Non-pigmented ciliary epithelial cell (primary cell): ENCODE data around the gene ANGPTL2.

Experiments used
- DNase-seq: peaks from one replicate; pipeline ENCODE4 v3.0.0-alpha.2; 2010; ENCODE audit warnings: low read depth

ANGPTL2 gene

GRCh38 chr9:127049581-127049980 is 72.9 kb downstream of the ANGPTL2 start:
- DNase-seq: no peak

- DNase-seq: peak; percentile 59
Observed at GRCh38 chr9:127049044-127049443, 73.4 kb downstream of the ANGPTL2 start.

DNA sequence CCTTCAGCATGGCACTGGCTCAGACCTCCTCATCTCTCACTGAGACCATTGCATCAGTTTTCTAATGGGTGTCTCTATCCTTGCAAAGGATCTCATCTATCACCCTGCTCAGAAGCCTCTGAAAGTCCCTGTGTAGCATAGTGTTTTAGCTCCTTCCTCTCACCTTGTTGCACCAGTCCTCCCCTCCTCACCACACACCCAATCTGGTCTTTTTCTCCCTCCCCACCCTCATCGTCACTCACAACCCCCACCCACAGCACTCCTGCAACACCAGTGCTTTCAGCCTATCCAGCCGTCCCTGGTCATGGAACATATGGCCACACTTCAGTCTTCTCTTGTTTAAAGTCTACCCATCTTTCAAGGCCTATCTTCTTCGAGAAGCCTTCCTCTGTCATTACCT is 74.5 kb downstream of the ANGPTL2 start:
- DNase-seq: no peak

DNA sequence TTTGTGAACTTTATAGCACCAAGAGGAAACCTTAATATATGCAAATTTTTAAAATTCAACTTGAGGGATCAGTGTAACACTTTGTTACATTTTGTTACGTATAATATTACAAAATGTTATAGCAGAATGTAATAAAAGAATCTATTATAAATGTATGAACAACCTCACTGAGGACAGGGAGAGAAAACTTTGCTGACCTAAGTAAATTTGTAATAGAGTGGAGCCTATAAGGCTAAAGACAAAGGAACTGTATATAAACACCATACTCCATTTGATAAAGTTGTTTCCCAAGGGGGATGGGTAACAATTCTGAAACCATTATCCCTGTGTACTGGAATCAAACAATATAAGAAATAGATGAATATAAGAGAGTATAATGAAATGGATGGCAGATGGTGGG is 77.3 kb downstream of the ANGPTL2 start:
- DNase-seq: no peak

- no peak for DNase-seq
Observed at GRCh38 chr9:127039492-127039891, 82.9 kb downstream of the ANGPTL2 start.

- no peak for DNase-seq
Observed at GRCh38 chr9:127038531-127038930, 83.9 kb downstream of the ANGPTL2 start.
